HUES6 (cell line): ENCODE results near the gene PNLIPRP1.

Experiments used
- H3K27ac ChIP-seq: 2 replicates; pipeline ENCODE4 v1.7.0; 2013; ENCODE audit warnings: low read depth, mild to moderate bottlenecking, low read length, inconsistent platforms
- H3K27me3 ChIP-seq: 2 replicates; pipeline ENCODE4 v1.6.1; 2013; ENCODE audit warnings: low read length; ENCODE audit not compliant: control insufficient read depth, insufficient read depth
- H3K36me3 ChIP-seq: 2 replicates; pipeline ENCODE4 v1.6.1; 2013; ENCODE audit warnings: low read length; ENCODE audit not compliant: control insufficient read depth, insufficient read depth
- H3K4me1 ChIP-seq: 2 replicates; pipeline ENCODE4 v1.6.1; 2013; ENCODE audit warnings: low read length; ENCODE audit not compliant: control insufficient read depth, insufficient read depth
- H3K4me3 ChIP-seq: 2 replicates; pipeline ENCODE4 v1.5.1; 2013; ENCODE audit warnings: low read depth, low read length
- H3K9ac ChIP-seq: one replicate; pipeline ENCODE4 v1.6.1; 2013; ENCODE audit warnings: mild to moderate bottlenecking, low read length
- H3K9me3 ChIP-seq: 2 replicates; pipeline ENCODE4 v1.6.1; 2013; ENCODE audit warnings: low read depth, low read length; ENCODE audit not compliant: control insufficient read depth, insufficient read depth

PNLIPRP1 gene

DNA sequence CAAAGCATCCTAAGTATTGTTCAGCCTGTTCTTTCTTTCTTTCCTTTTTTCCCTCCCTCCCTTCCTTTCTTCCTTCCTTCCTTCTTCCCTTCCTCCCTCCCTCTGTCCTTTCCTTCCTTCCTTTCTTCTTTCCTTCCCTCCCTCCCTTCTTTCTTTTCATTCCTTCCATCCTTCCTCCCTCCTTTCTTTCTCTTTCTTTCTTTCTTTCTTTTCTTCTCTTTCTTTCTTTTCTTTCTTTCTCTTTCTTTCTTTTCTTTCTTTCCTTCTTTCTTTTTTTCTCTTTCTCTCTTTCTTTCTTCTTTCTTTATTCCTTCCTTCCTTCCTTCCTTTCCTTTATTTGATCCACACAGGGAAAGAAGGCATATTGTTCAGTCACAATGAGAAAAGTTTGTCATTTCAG lies 23.8 kb upstream of the PNLIPRP1 start:
- no peak overlapping the region for H3K27ac ChIP-seq
- no peaks in the 10 kb centered on the region for H3K9me3 ChIP-seq
- H3K27me3 ChIP-seq, result no peaks in the 10 kb centered on the region
- H3K4me3 ChIP-seq, result no peak overlapping the region
- H3K4me1 ChIP-seq, result no peaks in the 10 kb centered on the region
- H3K36me3 ChIP-seq, result no peaks in the 10 kb centered on the region
- H3K9ac ChIP-seq, result no peak overlapping the region

DNA sequence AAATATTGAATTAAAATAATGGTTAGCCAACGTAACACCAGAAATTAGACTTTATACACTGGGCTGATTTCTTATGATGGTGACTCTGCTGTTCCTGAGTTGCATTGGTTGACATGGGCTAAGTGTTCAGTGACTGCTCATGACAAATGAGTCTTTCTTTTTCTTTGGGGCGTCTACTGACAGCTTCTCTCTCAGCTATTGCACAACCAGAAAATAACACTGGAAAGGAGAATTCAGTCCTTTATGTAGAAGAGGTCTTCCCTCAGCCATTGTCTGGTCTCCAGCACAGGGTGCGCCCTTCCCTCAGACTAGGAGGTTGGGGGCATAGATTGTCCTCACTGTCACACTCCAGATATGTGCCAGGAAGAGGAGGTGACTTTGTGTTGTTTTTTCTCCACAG lies 23.4 kb upstream of the PNLIPRP1 start:
- Histone ChIP-seq H3K4me1 (no peaks in the 10 kb centered on the region), H3K36me3 (no peaks in the 10 kb centered on the region), H3K9me3 (no peaks in the 10 kb centered on the region), H3K27ac (no peak overlapping the region), H3K4me3 (no peak overlapping the region), H3K27me3 (no peaks in the 10 kb centered on the region), H3K9ac (no peak overlapping the region)

DNA sequence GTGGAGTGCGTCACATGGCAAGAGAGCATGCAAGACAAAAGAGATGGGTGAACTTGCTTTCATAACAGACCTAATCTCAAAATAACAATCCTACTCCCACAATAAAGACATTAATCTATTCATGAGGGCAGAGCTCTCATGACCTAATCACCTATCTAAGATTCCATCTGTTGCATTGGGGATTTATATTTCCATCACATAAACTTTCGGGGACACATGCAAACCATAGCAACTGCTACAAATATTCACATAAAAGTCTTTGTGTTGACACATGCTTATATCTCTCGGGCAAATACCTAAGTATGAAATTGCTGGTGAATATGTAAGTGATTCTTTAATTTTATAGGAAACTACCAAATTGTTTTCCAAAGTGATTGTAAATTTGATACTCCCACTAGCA lies 16.0 kb upstream of the PNLIPRP1 start:
- Histone ChIP-seq H3K9ac (no peak overlapping the region), H3K36me3 (no peaks in the 10 kb centered on the region)

DNA sequence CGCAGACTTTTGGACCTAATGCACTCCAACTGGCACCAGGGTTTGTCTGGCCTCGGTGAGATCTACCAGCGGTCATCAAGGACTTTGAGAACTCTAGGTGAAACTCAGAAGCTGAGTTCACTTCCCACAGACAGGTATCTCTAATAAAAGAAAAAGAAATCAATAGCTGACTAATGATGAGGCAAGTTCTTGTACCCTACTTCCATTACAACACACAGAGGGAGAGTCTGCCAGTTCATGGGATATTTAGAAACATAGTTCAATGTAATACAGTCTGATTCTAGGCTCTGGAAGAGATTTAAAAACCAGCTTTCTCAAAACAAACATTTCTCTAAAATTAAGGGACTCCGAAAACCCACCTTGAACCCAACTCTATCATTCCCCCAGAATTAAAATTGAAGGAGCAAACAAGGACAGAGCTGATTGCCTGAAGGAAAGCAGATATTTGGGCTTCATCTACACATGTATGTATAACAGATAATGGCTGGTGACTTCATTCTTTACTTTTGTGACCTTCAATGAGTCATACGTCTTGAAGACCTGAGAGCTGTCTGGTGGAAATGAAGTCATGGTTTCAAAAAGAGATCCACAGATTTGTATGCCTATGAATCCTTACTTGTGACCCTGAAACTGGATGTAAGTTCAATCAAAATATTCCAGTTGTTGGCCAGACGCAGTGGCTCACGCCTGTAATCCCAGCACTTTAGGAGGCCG lies 2.7 kb upstream of the PNLIPRP1 start:
- Histone ChIP-seq H3K4me3 (no peak overlapping the region), H3K36me3 (no peaks in the 10 kb centered on the region)

More for the DNA sequence above, 16.0 kb upstream of the PNLIPRP1 start:
- Histone ChIP-seq H3K4me3 (no peak overlapping the region), H3K4me1 (no peaks in the 10 kb centered on the region), H3K27me3 (no peaks in the 10 kb centered on the region), H3K9me3 (no peaks in the 10 kb centered on the region), H3K27ac (no peak overlapping the region)

DNA sequence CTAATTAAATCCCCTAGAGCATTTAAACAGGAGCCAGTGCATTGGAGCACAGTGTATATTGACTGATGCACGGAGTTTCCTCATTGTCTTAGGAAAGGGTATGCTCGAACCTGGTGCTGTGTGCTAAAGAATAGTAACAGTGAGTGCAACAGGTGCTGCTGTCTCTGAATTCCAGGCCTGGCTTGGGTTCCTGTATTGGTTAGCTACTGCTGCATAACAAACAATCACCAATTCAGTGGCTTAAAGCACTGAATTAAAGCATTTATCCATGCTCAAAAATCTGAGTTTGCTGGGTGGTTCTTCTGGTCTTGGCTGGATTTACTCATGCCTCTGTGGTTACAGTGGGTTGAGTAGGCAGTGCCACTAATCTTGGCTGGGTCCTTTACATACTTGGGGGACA lies 1.8 kb upstream of the PNLIPRP1 start:
- no peak overlapping the region for H3K9ac ChIP-seq
- no peaks in the 10 kb centered on the region for H3K4me1 ChIP-seq
- H3K27me3 ChIP-seq, result no peaks in the 10 kb centered on the region
- H3K4me3 ChIP-seq, result no peak overlapping the region
- H3K36me3 ChIP-seq, result no peaks in the 10 kb centered on the region
- no peak overlapping the region for H3K27ac ChIP-seq
- H3K9me3 ChIP-seq, result peaks cover 7% of the 10 kb centered on the region; the same call in 1 of the 2 replicates

More for the DNA sequence above, 2.7 kb upstream of the PNLIPRP1 start:
- no peak overlapping the region for H3K9ac ChIP-seq
- no peak overlapping the region for H3K27ac ChIP-seq
- H3K4me1 ChIP-seq, result no peaks in the 10 kb centered on the region
- H3K27me3 ChIP-seq, result no peaks in the 10 kb centered on the region
- H3K9me3 ChIP-seq, result peaks cover 7% of the 10 kb centered on the region; the same call in 1 of the 2 replicates

DNA sequence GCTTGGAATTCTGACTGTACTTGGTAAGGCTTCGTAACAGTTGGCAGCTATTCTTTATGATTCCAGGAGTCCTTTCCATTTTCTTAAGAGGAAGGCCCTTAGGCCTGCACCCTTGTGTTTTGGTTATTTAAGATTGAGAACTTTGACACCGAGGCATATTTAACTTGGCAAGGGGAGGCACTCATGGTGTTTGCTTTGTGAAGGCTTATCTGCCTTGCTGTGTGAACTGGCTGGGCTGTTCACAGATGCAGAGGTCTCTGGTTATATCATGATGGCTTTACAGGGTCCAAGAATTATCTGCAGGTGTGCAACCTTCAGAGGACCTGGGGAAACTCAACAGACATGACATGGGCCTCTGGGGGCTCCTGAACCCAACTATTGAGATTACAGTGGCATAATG lies 833 bp upstream of the PNLIPRP1 start:
- no peaks in the 10 kb centered on the region for H3K4me1 ChIP-seq
- no peak overlapping the region for H3K27ac ChIP-seq
- no peak overlapping the region for H3K9ac ChIP-seq
- no peak overlapping the region for H3K4me3 ChIP-seq
- 0 out of 2 replicates have a peak, but pooled peaks cover 3% of the 10 kb centered on the region for H3K27me3 ChIP-seq
- peaks cover 7% of the 10 kb centered on the region; the same call in 1 of the 2 replicates for H3K9me3 ChIP-seq
- H3K36me3 ChIP-seq, result no peaks in the 10 kb centered on the region

DNA sequence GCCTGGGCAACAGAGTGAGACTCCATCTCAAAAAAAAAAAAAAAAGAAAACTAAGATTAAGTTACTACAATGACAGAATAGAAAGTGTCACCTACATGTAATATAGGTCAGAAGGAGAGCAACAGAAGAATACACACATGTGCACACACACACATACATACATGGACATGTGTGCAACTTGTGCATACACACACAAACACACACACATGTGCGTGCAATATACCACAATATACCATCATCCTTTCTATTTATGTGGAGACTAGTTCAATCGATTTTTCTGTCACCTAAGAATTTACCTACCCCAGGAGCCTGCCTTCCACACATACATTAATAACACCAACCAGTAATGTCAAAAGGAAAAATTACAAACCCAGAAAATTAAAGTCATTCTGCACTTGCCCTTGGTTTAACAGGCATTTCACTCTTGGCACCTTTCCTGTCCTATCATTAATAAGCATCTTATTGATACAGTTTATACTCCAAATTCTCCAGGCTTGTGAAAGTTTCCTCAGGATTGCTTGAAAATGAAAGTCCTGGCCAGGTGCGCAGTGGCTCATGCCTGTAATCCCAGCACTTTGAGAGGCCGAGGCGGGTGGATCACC lies 2.5 kb downstream of the PNLIPRP1 start:
- H3K9ac ChIP-seq, result no peak overlapping the region
- H3K4me1 ChIP-seq, result no peaks in the 10 kb centered on the region
- peaks cover 7% of the 10 kb centered on the region; the same call in 1 of the 2 replicates for H3K9me3 ChIP-seq
- H3K27ac ChIP-seq, result no peak overlapping the region
- no peak overlapping the region for H3K4me3 ChIP-seq
- H3K27me3 ChIP-seq, result 0 out of 2 replicates have a peak, but pooled peaks cover 3% of the 10 kb centered on the region
- no peaks in the 10 kb centered on the region for H3K36me3 ChIP-seq

DNA sequence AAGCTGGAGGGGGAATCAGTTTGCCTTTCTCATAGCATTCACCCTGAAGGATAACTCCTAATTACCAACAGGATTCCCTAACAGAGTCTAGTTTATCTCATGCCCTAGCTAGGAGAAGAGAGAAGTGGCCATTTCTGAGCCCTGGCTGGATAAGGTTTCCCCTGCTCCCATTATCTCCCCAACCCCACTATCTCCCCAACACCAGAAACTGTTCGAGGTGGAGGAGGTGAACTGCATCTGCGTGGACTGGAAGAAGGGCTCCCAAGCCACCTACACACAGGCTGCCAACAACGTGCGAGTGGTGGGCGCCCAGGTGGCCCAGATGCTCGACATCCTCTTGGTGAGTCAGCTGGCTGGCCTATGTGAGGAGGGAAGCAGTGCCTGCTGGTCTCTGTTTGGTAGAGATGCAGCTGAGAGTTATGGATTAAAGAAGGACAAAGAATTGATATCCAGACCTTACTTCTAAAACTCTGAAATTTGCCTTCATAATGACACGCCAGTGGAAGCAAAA lies 3.8 kb downstream of the PNLIPRP1 start:
- Histone ChIP-seq H3K36me3 (no peaks in the 10 kb centered on the region), H3K27me3 (0 out of 2 replicates have a peak, but pooled peaks cover 3% of the 10 kb centered on the region)

DNA sequence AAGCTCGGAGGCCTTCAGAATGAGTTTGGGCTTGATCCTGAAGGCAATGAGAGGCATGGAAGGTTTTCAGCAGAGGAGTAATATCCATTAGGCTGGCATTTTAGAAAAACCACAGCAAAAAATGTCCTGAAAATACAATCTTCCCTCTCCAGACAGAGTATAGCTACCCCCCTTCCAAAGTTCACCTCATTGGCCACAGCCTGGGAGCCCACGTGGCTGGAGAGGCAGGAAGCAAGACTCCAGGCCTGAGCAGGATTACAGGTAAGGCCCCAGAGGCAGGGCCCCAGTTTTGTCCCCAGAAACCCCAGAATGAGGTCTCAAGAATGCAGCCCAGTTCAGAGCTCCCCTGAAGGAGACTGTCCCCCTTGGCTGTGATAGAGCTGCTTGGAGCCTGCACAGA lies 5.3 kb downstream of the PNLIPRP1 start:
- no peaks in the 10 kb centered on the region for H3K36me3 ChIP-seq
- no peak overlapping the region for H3K27ac ChIP-seq
- no peak overlapping the region for H3K9ac ChIP-seq
- H3K4me3 ChIP-seq, result no peak overlapping the region
- H3K27me3 ChIP-seq, result 0 out of 2 replicates have a peak, but pooled peaks cover 3% of the 10 kb centered on the region
- no peaks in the 10 kb centered on the region for H3K4me1 ChIP-seq
- no peaks in the 10 kb centered on the region for H3K9me3 ChIP-seq

More for the DNA sequence above, 3.8 kb downstream of the PNLIPRP1 start:
- no peak overlapping the region for H3K9ac ChIP-seq
- no peak overlapping the region for H3K27ac ChIP-seq
- H3K4me3 ChIP-seq, result no peak overlapping the region
- no peaks in the 10 kb centered on the region for H3K9me3 ChIP-seq
- H3K4me1 ChIP-seq, result no peaks in the 10 kb centered on the region

DNA sequence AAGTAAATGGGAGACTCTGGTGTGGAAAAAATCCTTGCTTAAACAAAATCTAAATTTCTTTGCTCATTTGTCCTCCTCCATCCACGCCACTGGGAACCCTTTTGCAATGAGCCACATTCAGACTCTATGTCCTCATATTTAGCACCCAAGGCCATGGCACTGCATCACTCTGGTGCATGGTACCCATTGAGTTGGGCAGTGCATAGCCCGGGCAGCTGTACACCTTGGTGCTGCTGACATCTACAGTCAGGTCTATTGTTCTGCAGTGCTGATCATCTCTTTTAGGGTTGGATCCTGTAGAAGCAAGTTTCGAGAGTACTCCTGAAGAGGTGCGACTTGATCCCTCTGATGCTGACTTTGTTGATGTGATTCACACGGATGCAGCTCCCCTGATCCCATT lies 6.8 kb downstream of the PNLIPRP1 start:
- Histone ChIP-seq H3K36me3 (no peaks in the 10 kb centered on the region), H3K27me3 (0 out of 2 replicates have a peak, but pooled peaks cover 3% of the 10 kb centered on the region)

DNA sequence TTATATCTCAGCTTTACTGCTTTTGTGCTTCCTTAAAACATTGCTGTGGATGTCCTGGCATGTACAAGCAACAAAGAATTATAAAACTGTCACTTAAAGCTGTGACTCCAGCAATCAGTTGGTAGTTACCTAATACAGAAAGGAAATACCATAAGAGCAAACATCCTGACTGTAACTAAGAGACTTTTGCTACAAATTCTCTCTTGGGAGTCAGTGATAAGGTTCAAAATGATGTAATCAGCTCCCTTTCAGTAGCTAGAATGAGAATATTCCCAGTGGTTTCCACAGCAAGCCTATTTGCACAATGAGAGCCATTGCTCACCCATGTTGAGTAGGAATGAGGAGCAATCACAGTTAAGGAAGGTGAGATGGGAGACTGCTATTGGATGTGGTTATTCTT lies 7.6 kb downstream of the PNLIPRP1 start:
- H3K27ac ChIP-seq, result no peak overlapping the region
- H3K4me1 ChIP-seq, result no peaks in the 10 kb centered on the region
- 0 out of 2 replicates have a peak, but pooled peaks cover 3% of the 10 kb centered on the region for H3K27me3 ChIP-seq
- H3K4me3 ChIP-seq, result no peak overlapping the region
- no peaks in the 10 kb centered on the region for H3K9me3 ChIP-seq
- H3K9ac ChIP-seq, result no peak overlapping the region
- no peaks in the 10 kb centered on the region for H3K36me3 ChIP-seq

More for the DNA sequence above, 6.8 kb downstream of the PNLIPRP1 start:
- Histone ChIP-seq H3K9ac (no peak overlapping the region), H3K27ac (no peak overlapping the region), H3K4me1 (no peaks in the 10 kb centered on the region), H3K4me3 (no peak overlapping the region), H3K9me3 (no peaks in the 10 kb centered on the region)
